Measurements from ENCODE around the gene SEC14L2.

The SEC14L2 gene
- total RNA-seq: 6.9 to 9.2 reads per million in 2 experiments

- DNase-seq (ENCODE audit: low read depth): peak; percentile 46
These were observed at the start of gene SEC14L2 for GRCh38 chr22:30396871-30397655. TSS of gene SEC14L2 (plus strand) at chr22:30397018. CDS start at chr22:30397117, 99 bp downstream.

GRCh38 chr22:30347255-30347892 lies 49.4 kb upstream of the SEC14L2 start:
- no peak for DNase-seq (ENCODE audit: low read depth)

GRCh38 chr22:30348404-30348803 lies 48.4 kb upstream of the SEC14L2 start:
- DNase-seq (ENCODE audit: low read depth): no peak

- DNase-seq (ENCODE audit: low read depth): no peak
These were observed 48.0 kb upstream of the SEC14L2 start for GRCh38 chr22:30348809-30349208.

- no peak for DNase-seq (ENCODE audit: low read depth)
These were observed 45.6 kb upstream of the SEC14L2 start for GRCh38 chr22:30351226-30351625.

- no peak for DNase-seq (ENCODE audit: low read depth)
These were observed 42.2 kb upstream of the SEC14L2 start for GRCh38 chr22:30354644-30355043.

GRCh38 chr22:30356449-30357235 lies 40.2 kb upstream of the SEC14L2 start, which contains the start of the genes CCDC157 and SF3A1:
TSS of gene CCDC157 (plus strand) at chr22:30357007. CDS start at chr22:30366001, 8,994 bp downstream.
TSS of gene SF3A1 (minus strand) at chr22:30356894. CDS start at chr22:30356792, 102 bp downstream.
- DNase-seq (ENCODE audit: low read depth): peak; percentile 77

- peak; percentile 16 for DNase-seq (ENCODE audit: low read depth)
These were observed 39.6 kb upstream of the SEC14L2 start for GRCh38 chr22:30357236-30357570.

- no peak for DNase-seq (ENCODE audit: low read depth)
These were observed 39.1 kb upstream of the SEC14L2 start for GRCh38 chr22:30357650-30358215.

GRCh38 chr22:30358541-30358940 lies 38.3 kb upstream of the SEC14L2 start:
- DNase-seq (ENCODE audit: low read depth): no peak

- DNase-seq (ENCODE audit: low read depth): no peak
These were observed 34.7 kb upstream of the SEC14L2 start for GRCh38 chr22:30361916-30362650.

GRCh38 chr22:30362651-30363281 lies 34.1 kb upstream of the SEC14L2 start:
- DNase-seq (ENCODE audit: low read depth): no peak

GRCh38 chr22:30365891-30366290 lies 30.9 kb upstream of the SEC14L2 start:
- no peak for DNase-seq (ENCODE audit: low read depth)

- no peak for DNase-seq (ENCODE audit: low read depth)
These were observed 28.4 kb upstream of the SEC14L2 start for GRCh38 chr22:30368420-30368819.

GRCh38 chr22:30370641-30371230 lies 26.1 kb upstream of the SEC14L2 start:
- DNase-seq (ENCODE audit: low read depth): no peak

- no peak for DNase-seq (ENCODE audit: low read depth)
These were observed 25.5 kb upstream of the SEC14L2 start for GRCh38 chr22:30371321-30371720.

GRCh38 chr22:30371981-30372380 lies 24.8 kb upstream of the SEC14L2 start:
- no peak for DNase-seq (ENCODE audit: low read depth)

- DNase-seq (ENCODE audit: low read depth): no peak
These were observed 23.9 kb upstream of the SEC14L2 start for GRCh38 chr22:30372915-30373314.

GRCh38 chr22:30373331-30374325 lies 23.2 kb upstream of the SEC14L2 start:
- no peak for DNase-seq (ENCODE audit: low read depth)
